Mammary epithelial cell (primary cell): ENCODE data around the gene AK4.

Experiments
- EZH2 ChIP-seq: IDR thresholded peaks from 2 replicates; pipeline ENCODE4 v1.6.1; 2012; ENCODE audit warnings: low read length, inconsistent platforms, borderline replicate concordance
- TF ChIP-seq, protein P1 (sequence below), 2 donors: IDR thresholded peaks in 1 of 2; conservative IDR thresholded peaks in 1 of 2; 2 replicates each; pipeline ENCODE4 v1.5.1; 2011 to 2012; ENCODE audit warnings: inconsistent platforms in 2 of 2, low read length in 2 of 2, mild to moderate bottlenecking in 2 of 2, control low read depth in 1 of 2, low read depth in 1 of 2; ENCODE audit not compliant: insufficient read depth in 1 of 2; ENCODE audit errors: extremely low read depth in 1 of 2

DNA sequence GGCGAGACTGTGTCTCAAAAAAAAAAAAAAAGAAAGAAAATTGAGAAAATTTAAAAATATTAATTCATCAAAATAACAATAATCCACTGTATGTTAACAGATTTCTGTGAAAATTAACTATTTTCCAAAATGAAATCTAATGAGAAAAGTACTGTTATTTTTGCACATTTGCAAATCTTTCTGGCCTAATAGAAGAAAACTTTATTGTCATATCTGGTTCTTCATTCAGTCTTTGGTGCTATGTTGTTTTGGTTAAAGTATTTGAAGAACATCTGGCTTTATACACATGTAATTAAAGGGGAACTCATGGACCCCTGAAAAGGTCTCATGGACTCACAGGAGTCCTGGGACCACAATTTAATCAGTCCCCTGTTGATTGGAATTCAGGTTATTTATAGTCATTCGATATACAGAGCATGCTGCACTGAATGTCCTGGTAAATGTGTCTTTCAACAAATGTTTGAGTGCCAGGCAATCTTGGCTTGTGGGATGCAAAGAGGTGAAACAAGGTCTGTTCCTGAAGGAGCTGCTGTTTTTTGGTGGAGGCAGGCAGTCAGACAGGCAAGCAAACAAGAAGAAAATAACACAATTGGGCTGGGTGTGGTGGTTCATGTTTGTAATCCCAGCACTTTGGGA, 9.0 kb downstream of the AK4 start:
- TF ChIP-seq, protein P1, sequence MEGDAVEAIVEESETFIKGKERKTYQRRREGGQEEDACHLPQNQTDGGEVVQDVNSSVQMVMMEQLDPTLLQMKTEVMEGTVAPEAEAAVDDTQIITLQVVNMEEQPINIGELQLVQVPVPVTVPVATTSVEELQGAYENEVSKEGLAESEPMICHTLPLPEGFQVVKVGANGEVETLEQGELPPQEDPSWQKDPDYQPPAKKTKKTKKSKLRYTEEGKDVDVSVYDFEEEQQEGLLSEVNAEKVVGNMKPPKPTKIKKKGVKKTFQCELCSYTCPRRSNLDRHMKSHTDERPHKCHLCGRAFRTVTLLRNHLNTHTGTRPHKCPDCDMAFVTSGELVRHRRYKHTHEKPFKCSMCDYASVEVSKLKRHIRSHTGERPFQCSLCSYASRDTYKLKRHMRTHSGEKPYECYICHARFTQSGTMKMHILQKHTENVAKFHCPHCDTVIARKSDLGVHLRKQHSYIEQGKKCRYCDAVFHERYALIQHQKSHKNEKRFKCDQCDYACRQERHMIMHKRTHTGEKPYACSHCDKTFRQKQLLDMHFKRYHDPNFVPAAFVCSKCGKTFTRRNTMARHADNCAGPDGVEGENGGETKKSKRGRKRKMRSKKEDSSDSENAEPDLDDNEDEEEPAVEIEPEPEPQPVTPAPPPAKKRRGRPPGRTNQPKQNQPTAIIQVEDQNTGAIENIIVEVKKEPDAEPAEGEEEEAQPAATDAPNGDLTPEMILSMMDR (conservative IDR thresholded peaks at IDR 0.05 in 1 of 2, IDR thresholded peaks at IDR 0.05 in 1 of 2; ENCODE audit: extremely low read depth in 1 of 2, insufficient read depth in 1 of 2, low read depth in 1 of 2, low read length in 2 of 2) = no peak
- TF ChIP-seq EZH2 = no peak
